Keratinocyte (primary cell): ENCODE measurements around the gene IRF6. TPM values are rescaled to one million over a fixed set of nuclear protein-coding genes. Genes with fewer than 3 reads are reported as not detected.

Experiments used
- DNase-seq: peaks from one replicate; pipeline ENCODE4 v3.0.0-alpha.2; 2011; ENCODE audit warnings: low read depth, missing footprints, low spot score
- FAIRE-seq: peaks from 2 replicates; lab custom pipeline; 2011; peaks lifted over from hg19 to GRCh38; lab: Jason Lieb, UNC
- H2AFZ ChIP-seq: 2 replicates; pipeline ENCODE4 v1.6.0; 2012; ENCODE audit warnings: low read length, control low read depth, inconsistent platforms; ENCODE audit not compliant: control insufficient read depth
- H3K27ac ChIP-seq: 2 replicates; pipeline ENCODE4 v1.5.1; 2011; ENCODE audit warnings: low read length; ENCODE audit not compliant: control insufficient read depth, insufficient read depth
- H3K27me3 ChIP-seq: 3 replicates; pipeline ENCODE4 v1.6.0; 2011; ENCODE audit warnings: low read length; ENCODE audit not compliant: control insufficient read depth, insufficient read depth; ENCODE audit errors: extremely low read depth
- H3K36me3 ChIP-seq, 2 experiments: 2 replicates in 1 of 2; 3 replicates in 1 of 2; pipeline ENCODE4 v1.5.1; 2011; ENCODE audit warnings: low read length in 2 of 2, mild to moderate bottlenecking in 1 of 2; ENCODE audit not compliant: control insufficient read depth in 2 of 2, insufficient read depth in 2 of 2; ENCODE audit errors: extremely low read depth in 1 of 2
- H3K4me1 ChIP-seq: 3 replicates; pipeline ENCODE4 v1.5.1; 2011; ENCODE audit warnings: low read length; ENCODE audit not compliant: control insufficient read depth, insufficient read depth; ENCODE audit errors: extremely low read depth
- H3K4me2 ChIP-seq: 3 replicates; pipeline ENCODE4 v1.6.0; 2011; ENCODE audit warnings: low read depth, low read length; ENCODE audit not compliant: control insufficient read depth, insufficient read depth; ENCODE audit errors: extremely low read depth
- H3K4me3 ChIP-seq, 3 experiments: fragments of 200-600 bp in 1 of 3; sonication (generic) in 1 of 3; 2 replicates in 2 of 3; 3 replicates in 1 of 3; pipeline ENCODE4 v1.5.1; 2011 to 2016; ENCODE audit warnings: low read length in 3 of 3, mild to moderate bottlenecking in 3 of 3, control low read depth in 2 of 3, inconsistent platforms in 1 of 3, low read depth in 1 of 3, mixed read lengths in 1 of 3, mixed run types in 1 of 3, moderate library complexity in 1 of 3; ENCODE audit not compliant: control insufficient read depth in 2 of 3, insufficient read depth in 2 of 3; ENCODE audit errors: extremely low read depth in 1 of 3
- H3K79me2 ChIP-seq: 2 replicates; pipeline ENCODE4 v1.6.0; 2012; ENCODE audit warnings: low read length; ENCODE audit not compliant: control insufficient read depth, insufficient read depth
- H3K9ac ChIP-seq: 3 replicates; pipeline ENCODE4 v1.6.0; 2011; ENCODE audit warnings: low read length; ENCODE audit not compliant: control insufficient read depth, insufficient read depth; ENCODE audit errors: extremely low read depth
- H3K9me1 ChIP-seq: 3 replicates; pipeline ENCODE4 v1.6.0; 2011; ENCODE audit warnings: low read length; ENCODE audit not compliant: control insufficient read depth, insufficient read depth; ENCODE audit errors: extremely low read depth
- H3K9me3 ChIP-seq: 2 replicates; pipeline ENCODE4 v1.5.1; 2012; ENCODE audit warnings: low read depth, low read length; ENCODE audit not compliant: control insufficient read depth
- H4K20me1 ChIP-seq: 3 replicates; pipeline ENCODE4 v1.6.0; 2011; ENCODE audit warnings: low read length; ENCODE audit not compliant: control insufficient read depth, insufficient read depth; ENCODE audit errors: extremely low read depth
- CTCF ChIP-seq, 3 experiments: IDR thresholded peaks in 1 of 3; conservative IDR thresholded peaks in 1 of 3; optimal IDR thresholded peaks in 1 of 3; 2 replicates in 2 of 3; 3 replicates in 1 of 3; pipeline versions ENCODE3 to v1.5.1; 2011; ENCODE audit warnings: low read length in 3 of 3, mild to moderate bottlenecking in 3 of 3, moderate library complexity in 2 of 3, control low read depth in 1 of 3, inconsistent platforms in 1 of 3; ENCODE audit not compliant: insufficient read depth in 2 of 3; ENCODE audit errors: extremely low read depth in 1 of 3
- EZH2 ChIP-seq: IDR thresholded peaks from one replicate; pipeline ENCODE4 v1.6.1; 2012; ENCODE audit warnings: inconsistent platforms, mild to moderate bottlenecking, low read length, moderate library complexity
- dilution Hi-C: fragments of 300-500 bp; cut with MboI; formaldehyde crosslinking; loops from one replicate; pipeline ENCODE4 v1.7.0; 2020; ENCODE audit warnings: low sequenced_read_pairs; ENCODE audit not compliant: extremely low pct_ligation_motif_present
- polyA plus RNA-seq, 5 experiments: library from polyadenylated mRNA; depleted of rRNA in 3 of 5; stranded (reverse) in 3 of 5; stranded (forward) in 1 of 5; unstranded in 1 of 5; fragments of >200 nt; gene quantifications; 1 replicate in 1 of 5; 2 replicates in 3 of 5; 3 replicates in 1 of 5; pipeline versions ENCODE4 v1.2.1 to v1.2.3, GENCODE V29; 2011 to 2012; ENCODE audit warnings: missing spikeins in 2 of 5, low read depth in 1 of 5, low replicate concordance in 1 of 5

Gene IRF6
- polyA plus RNA-seq, 1 donor (not counting 4 experiments of a cell fraction or from before 2014, with no cell fraction given), result 476 TPM

DNA sequence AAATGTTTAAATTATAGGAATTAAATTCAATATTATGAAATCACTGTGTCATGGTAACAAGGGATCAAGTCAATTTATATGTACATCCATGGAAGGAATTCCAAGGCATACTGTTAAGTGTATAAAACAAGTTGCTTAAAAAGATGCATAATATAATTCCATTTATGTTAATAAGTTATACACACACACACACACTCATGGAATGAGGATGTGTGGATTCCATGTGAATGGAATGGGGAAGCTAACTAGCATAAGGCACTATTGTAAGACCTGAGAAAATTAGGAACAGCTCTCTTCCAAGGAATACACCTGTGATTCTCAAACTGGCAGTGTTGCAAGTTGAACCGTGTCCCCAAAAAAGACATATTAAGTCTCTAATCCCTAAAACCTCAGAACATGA is 67.7 kb downstream of the IRF6 start:
- DNase-seq (no peak), FAIRE-seq (no peak)
- TF ChIP-seq CTCF (optimal IDR thresholded peaks at IDR 0.05 in 1 of 3, IDR thresholded peaks at IDR 0.05 in 1 of 3, conservative IDR thresholded peaks at IDR 0.05 in 1 of 3; ENCODE audit: extremely low read depth in 1 of 3, insufficient read depth in 2 of 3, low read length in 3 of 3), result no peak
- TF ChIP-seq EZH2, result no peak
- dilution Hi-C loops, result no loop called here
- no peaks in the 10 kb centered on the region for H4K20me1 ChIP-seq
- H3K9ac ChIP-seq, result no peak overlapping the region
- H3K4me3 ChIP-seq, result no peak overlapping the region
- H2AFZ ChIP-seq, result no peak overlapping the region
- H3K79me2 ChIP-seq, result no peaks in the 10 kb centered on the region
- no peaks in the 10 kb centered on the region for H3K27me3 ChIP-seq
- H3K9me1 ChIP-seq, result no peaks in the 10 kb centered on the region
- no peaks in the 10 kb centered on the region for H3K9me3 ChIP-seq
- H3K27ac ChIP-seq, result no peak overlapping the region
- H3K4me1 ChIP-seq, result peaks cover 3% of the 10 kb centered on the region
- H3K36me3 ChIP-seq, result no peaks in the 10 kb centered on the region
- no peak overlapping the region for H3K4me2 ChIP-seq

- dilution Hi-C loops, result no loop called here
- Histone ChIP-seq H3K4me2 (no peak overlapping the region), H3K9ac (no peak overlapping the region), H3K9me3 (no peaks in the 10 kb centered on the region), H2AFZ (no peak overlapping the region), H3K27ac (no peak overlapping the region), H3K9me1 (no peaks in the 10 kb centered on the region), H3K4me3 (no peak overlapping the region), H3K4me1 (peaks cover 3% of the 10 kb centered on the region), H3K27me3 (no peaks in the 10 kb centered on the region), H3K79me2 (no peaks in the 10 kb centered on the region), H3K36me3 (no peaks in the 10 kb centered on the region), H4K20me1 (no peaks in the 10 kb centered on the region)
- no peak for TF ChIP-seq EZH2
- no peak for TF ChIP-seq CTCF (optimal IDR thresholded peaks at IDR 0.05 in 1 of 3, IDR thresholded peaks at IDR 0.05 in 1 of 3, conservative IDR thresholded peaks at IDR 0.05 in 1 of 3; ENCODE audit: extremely low read depth in 1 of 3, insufficient read depth in 2 of 3, low read length in 3 of 3)
- FAIRE-seq (no peak), DNase-seq (no peak)
Measured at GRCh38 chr1:209737118-209737505, 68.8 kb downstream of the IRF6 start.
